Activated CD4-positive, alpha-beta T cell treated with anti-CD3 and anti-CD28 coated beads, Interleukin-2, amount 10 ng/mL, durations not matched to agents 24 days and 14 days (primary cell): Measurements from ENCODE around the gene AVPR2. TPM values are rescaled to one million over a fixed set of nuclear protein-coding genes. Genes with fewer than 3 reads are reported as not detected.

Experiments used
- DNase-seq: peaks from one replicate; pipeline ENCODE4 v3.0.0; 2022
- H3K27ac Mint-ChIP-seq: one replicate; pipeline ENCODE4 v1.8.0; 2022; ENCODE audit warnings: mild to moderate bottlenecking, mixed read lengths
- H3K27me3 Mint-ChIP-seq: one replicate; pipeline ENCODE4 v1.8.0; 2022; ENCODE audit warnings: mixed read lengths
- H3K36me3 Mint-ChIP-seq: one replicate; pipeline ENCODE4 v1.8.0; 2022; ENCODE audit warnings: low read depth, mild to moderate bottlenecking, mixed read lengths
- H3K4me1 Mint-ChIP-seq: one replicate; pipeline ENCODE4 v1.8.0; 2021; ENCODE audit warnings: mixed read lengths
- H3K4me3 Mint-ChIP-seq: one replicate; pipeline ENCODE4 v1.8.0; 2022; ENCODE audit warnings: mild to moderate bottlenecking, moderate library complexity, mixed read lengths
- H3K9me3 Mint-ChIP-seq: one replicate; pipeline ENCODE4 v1.8.0; 2021; ENCODE audit warnings: mixed read lengths
- intact Hi-C: fragments of 100-400 bp; cut with micrococcal nuclease; formaldehyde crosslinking; loops from one replicate; pipeline ENCODE4 v1.15.1; 2023
- total RNA-seq: library from RNA; stranded (reverse); gene quantifications from 2 replicates; pipeline ENCODE4 v1.2.3, GENCODE V29; 2022

Gene AVPR2
- total RNA-seq, 1 donor from 2014 or later = not detected

- intact Hi-C loops = loop anchor here (5.0 to 10.0 kb wide), 2 partner anchors 49 to 53 kb away; partner anchors contain the start of gene ARHGAP4
- Mint-ChIP-seq H3K9me3 (no peaks in the 10 kb centered on the region), H3K27me3 (peaks cover 17% of the 10 kb centered on the region), H3K4me3 (no peak overlapping the region), H3K36me3 (no peaks in the 10 kb centered on the region), H3K4me1 (peaks cover 18% of the 10 kb centered on the region), H3K27ac (no peak overlapping the region)
- peak; percentile 93 for DNase-seq
These were observed 28.9 kb upstream of the AVPR2 start for GRCh38 chrX:153875391-153876111.

GRCh38 chrX:153876112-153876491, 28.4 kb upstream of the AVPR2 start:
- peak overlapping the region; percentile 1 for H3K27ac Mint-ChIP-seq
- no peaks in the 10 kb centered on the region for H3K36me3 Mint-ChIP-seq
- peaks cover 18% of the 10 kb centered on the region for H3K4me1 Mint-ChIP-seq
- intact Hi-C loops = loop anchor here (5.0 to 10.0 kb wide), 2 partner anchors 49 to 54 kb away; partner anchors contain the start of gene ARHGAP4
- no peak for DNase-seq
- peaks cover 17% of the 10 kb centered on the region for H3K27me3 Mint-ChIP-seq
- H3K4me3 Mint-ChIP-seq = no peak overlapping the region
- no peaks in the 10 kb centered on the region for H3K9me3 Mint-ChIP-seq

DNA sequence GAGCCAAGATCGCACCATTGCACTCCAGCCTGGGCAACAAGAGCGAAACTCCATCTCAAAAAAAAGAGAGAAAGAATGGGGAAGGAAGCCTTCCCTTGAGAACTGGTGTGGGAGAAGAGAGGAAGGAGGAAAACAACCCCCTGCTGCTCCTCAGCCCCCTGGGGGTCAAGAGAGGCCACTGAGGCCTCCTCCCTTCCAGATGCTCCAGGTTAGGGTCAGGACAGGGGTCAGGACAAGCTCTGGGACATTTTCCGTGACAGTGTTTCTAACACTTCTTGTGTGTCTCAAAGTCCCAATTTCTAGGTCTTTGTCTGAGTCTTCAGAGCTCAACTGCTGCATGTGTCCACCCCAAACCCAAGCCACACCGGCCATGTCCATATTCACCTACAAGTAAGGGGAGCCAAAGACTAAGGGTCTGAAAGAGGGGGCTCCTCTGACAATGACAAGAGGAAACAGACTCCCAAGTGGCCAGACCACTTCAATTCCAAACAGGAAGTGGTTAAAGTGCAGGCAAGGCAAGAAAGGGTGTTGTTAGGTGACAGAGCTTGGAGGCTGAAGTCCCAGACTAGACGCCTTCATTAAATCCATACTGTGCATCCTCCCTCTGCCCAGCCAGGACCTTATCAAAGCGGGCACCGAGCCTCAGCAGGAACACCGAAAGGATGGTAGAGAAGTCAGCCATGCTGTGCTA, 26.8 kb upstream of the AVPR2 start:
- intact Hi-C loops = loop anchor here (5.0 to 10.0 kb wide), 2 partner anchors 47 to 55 kb away; partner anchors contain the start of gene ARHGAP4
- Mint-ChIP-seq H3K27me3 (peaks cover 16% of the 10 kb centered on the region), H3K4me3 (peak overlapping the region; percentile 43), H3K4me1 (peaks cover 20% of the 10 kb centered on the region), H3K36me3 (no peaks in the 10 kb centered on the region), H3K9me3 (no peaks in the 10 kb centered on the region), H3K27ac (no peak overlapping the region)
- no peak for DNase-seq

DNA sequence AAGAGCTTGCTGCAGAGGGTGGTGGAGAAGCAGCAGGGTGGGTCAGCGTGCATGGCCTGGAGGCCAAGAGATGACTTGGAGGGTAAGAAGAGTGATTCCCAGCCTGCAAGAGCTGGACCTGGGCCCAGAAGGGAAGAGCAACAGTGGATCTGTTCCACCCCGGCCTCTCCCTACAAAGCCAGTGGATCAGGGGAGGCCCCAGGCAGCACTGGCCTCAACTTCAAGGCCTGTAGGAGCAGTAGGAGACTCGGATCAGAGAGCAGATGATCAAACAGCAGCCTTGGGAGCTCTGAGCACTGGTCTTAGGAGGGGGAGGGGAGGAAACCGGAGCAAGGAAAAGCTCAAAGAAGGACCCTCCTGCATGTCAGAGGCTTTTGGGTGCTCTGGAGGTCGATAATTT, 26.1 kb upstream of the AVPR2 start:
- H3K27me3 Mint-ChIP-seq = peaks cover 14% of the 10 kb centered on the region
- no peak for DNase-seq
- no peak overlapping the region for H3K27ac Mint-ChIP-seq
- intact Hi-C loops = loop anchor here (5.0 to 10.0 kb wide), 2 partner anchors 46 to 56 kb away; partner anchors contain the start of gene ARHGAP4
- H3K9me3 Mint-ChIP-seq = no peaks in the 10 kb centered on the region
- peak overlapping the region; percentile 43 for H3K4me3 Mint-ChIP-seq
- no peaks in the 10 kb centered on the region for H3K36me3 Mint-ChIP-seq
- H3K4me1 Mint-ChIP-seq = peaks cover 20% of the 10 kb centered on the region

- peak; percentile 70 for DNase-seq
- peaks cover 15% of the 10 kb centered on the region for H3K27me3 Mint-ChIP-seq
- H3K4me3 Mint-ChIP-seq = peak overlapping the region; percentile 75
- intact Hi-C loops = loop anchor here (5.0 to 10.0 kb wide), 2 partner anchors 46 to 57 kb away; partner anchors contain the start of gene ARHGAP4
- H3K27ac Mint-ChIP-seq = peak overlapping the region; percentile 43
- peaks cover 20% of the 10 kb centered on the region for H3K4me1 Mint-ChIP-seq
- no peaks in the 10 kb centered on the region for H3K36me3 Mint-ChIP-seq
- H3K9me3 Mint-ChIP-seq = no peaks in the 10 kb centered on the region
These were observed 25.4 kb upstream of the AVPR2 start for GRCh38 chrX:153878969-153879653.

GRCh38 chrX:153879741-153880439, 24.6 kb upstream of the AVPR2 start:
- H3K9me3 Mint-ChIP-seq = no peaks in the 10 kb centered on the region
- no peak overlapping the region for H3K4me3 Mint-ChIP-seq
- intact Hi-C loops = loop anchor here (5.0 to 10.0 kb wide), 2 partner anchors 45 to 58 kb away; partner anchors contain the start of gene ARHGAP4
- H3K4me1 Mint-ChIP-seq = peaks cover 20% of the 10 kb centered on the region
- DNase-seq = no peak
- no peak overlapping the region for H3K27ac Mint-ChIP-seq
- no peaks in the 10 kb centered on the region for H3K36me3 Mint-ChIP-seq
- H3K27me3 Mint-ChIP-seq = peaks cover 17% of the 10 kb centered on the region

DNA sequence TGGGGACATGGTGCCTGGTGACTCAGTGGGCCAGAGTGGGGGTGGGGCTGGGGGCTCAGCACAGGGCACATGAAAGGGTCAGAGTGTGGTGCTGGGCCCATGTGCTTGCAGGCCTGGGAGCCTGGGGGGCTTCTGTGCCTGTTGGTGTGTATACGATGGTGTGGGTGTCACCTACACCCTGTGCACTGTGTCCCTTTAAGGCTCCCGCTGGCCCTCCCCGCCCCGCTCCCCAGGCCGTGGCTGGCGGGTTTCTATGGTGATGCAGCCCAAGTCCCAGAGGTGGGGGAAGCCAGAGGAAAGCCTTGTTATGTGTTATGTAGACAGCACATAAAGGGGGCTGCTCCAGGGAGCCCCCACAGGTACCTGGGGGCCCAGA, 24.0 kb upstream of the AVPR2 start:
- H3K36me3 Mint-ChIP-seq = no peaks in the 10 kb centered on the region
- intact Hi-C loops = no loop called here
- no peak for DNase-seq

GRCh38 chrX:153881281-153881680, 23.2 kb upstream of the AVPR2 start:
- intact Hi-C loops = no loop called here
- peaks cover 20% of the 10 kb centered on the region for H3K4me1 Mint-ChIP-seq
- no peaks in the 10 kb centered on the region for H3K9me3 Mint-ChIP-seq
- H3K27ac Mint-ChIP-seq = no peak overlapping the region
- no peak overlapping the region for H3K4me3 Mint-ChIP-seq
- no peak for DNase-seq
- H3K36me3 Mint-ChIP-seq = no peaks in the 10 kb centered on the region
- H3K27me3 Mint-ChIP-seq = peaks cover 13% of the 10 kb centered on the region

More for the DNA sequence above, 24.0 kb upstream of the AVPR2 start:
- Mint-ChIP-seq H3K27ac (no peak overlapping the region), H3K4me3 (no peak overlapping the region), H3K4me1 (peaks cover 20% of the 10 kb centered on the region), H3K9me3 (no peaks in the 10 kb centered on the region), H3K27me3 (peaks cover 16% of the 10 kb centered on the region)

- Mint-ChIP-seq H3K27me3 (peaks cover 13% of the 10 kb centered on the region), H3K36me3 (no peaks in the 10 kb centered on the region), H3K27ac (no peak overlapping the region), H3K4me3 (no peak overlapping the region), H3K4me1 (peaks cover 20% of the 10 kb centered on the region), H3K9me3 (no peaks in the 10 kb centered on the region)
- intact Hi-C loops = no loop called here
- DNase-seq = no peak
These were observed 22.4 kb upstream of the AVPR2 start for GRCh38 chrX:153882086-153882498.

DNA sequence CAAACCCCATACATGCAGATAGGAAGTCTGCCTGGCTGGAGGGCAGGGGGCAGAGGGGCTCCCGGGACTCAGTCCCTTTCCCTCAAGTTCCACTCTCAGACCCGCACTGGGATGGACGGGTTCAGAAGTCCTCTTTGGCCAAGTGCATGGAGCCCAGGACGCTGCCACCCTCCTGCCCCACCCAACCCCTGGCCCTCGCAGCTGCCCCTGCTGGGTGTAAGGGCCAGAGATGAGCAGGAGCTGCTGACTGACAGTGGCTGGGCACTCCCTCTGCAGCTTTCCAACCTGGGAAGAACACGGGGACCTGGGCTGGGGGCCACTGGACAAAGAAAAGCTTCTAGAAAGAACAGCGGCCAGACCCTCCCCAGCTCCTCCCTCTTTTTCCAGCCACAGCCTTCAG, 21.9 kb upstream of the AVPR2 start:
- H3K9me3 Mint-ChIP-seq = no peaks in the 10 kb centered on the region
- no peak overlapping the region for H3K4me3 Mint-ChIP-seq
- intact Hi-C loops = no loop called here
- H3K27me3 Mint-ChIP-seq = peaks cover 15% of the 10 kb centered on the region
- H3K36me3 Mint-ChIP-seq = no peaks in the 10 kb centered on the region
- no peak for DNase-seq
- no peak overlapping the region for H3K27ac Mint-ChIP-seq
- H3K4me1 Mint-ChIP-seq = peaks cover 20% of the 10 kb centered on the region

DNA sequence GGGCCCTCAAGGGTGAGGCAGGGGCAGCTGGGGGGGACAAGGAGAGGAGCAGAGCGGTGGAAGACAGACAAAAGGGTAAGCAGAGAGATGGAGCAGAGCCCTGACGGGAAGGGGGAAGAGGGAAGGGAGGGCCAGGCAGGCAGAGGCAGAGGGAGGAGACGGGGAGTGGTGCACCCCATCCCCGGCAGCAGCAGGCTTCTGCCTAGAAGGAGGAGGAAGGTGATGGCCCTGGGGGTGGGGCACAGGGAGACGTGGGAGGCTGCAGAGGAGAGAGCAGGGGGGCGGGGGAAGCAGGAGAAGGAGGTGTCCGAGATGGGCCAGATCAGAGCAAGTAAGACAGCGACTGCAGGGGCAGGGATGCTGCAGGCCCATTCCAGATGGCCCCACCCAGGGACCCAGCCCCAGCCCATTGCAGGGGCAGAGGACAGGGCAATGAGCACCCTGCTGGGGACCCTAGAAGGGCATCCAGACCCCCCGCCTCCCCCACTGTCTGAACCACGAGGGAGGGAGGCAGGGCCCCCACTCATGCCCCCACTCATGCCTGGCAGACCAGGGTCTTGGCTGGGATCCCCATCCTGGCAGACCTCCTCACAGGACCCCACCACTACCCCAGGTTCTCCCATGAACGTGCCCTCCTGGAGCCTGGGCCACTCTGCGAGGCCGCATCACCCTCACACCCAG, 21.2 kb upstream of the AVPR2 start:
- no peaks in the 10 kb centered on the region for H3K36me3 Mint-ChIP-seq
- intact Hi-C loops = no loop called here

GRCh38 chrX:153884136-153884535, 20.3 kb upstream of the AVPR2 start:
- intact Hi-C loops = no loop called here
- no peaks in the 10 kb centered on the region for H3K9me3 Mint-ChIP-seq
- H3K4me1 Mint-ChIP-seq = peaks cover 7% of the 10 kb centered on the region
- peak overlapping the region; percentile 40 for H3K4me3 Mint-ChIP-seq
- no peak overlapping the region for H3K27ac Mint-ChIP-seq
- peaks cover 23% of the 10 kb centered on the region for H3K27me3 Mint-ChIP-seq
- no peaks in the 10 kb centered on the region for H3K36me3 Mint-ChIP-seq
- no peak for DNase-seq

More for the DNA sequence above, 21.2 kb upstream of the AVPR2 start:
- Mint-ChIP-seq H3K4me1 (peaks cover 14% of the 10 kb centered on the region), H3K4me3 (no peak overlapping the region), H3K27me3 (peaks cover 21% of the 10 kb centered on the region), H3K9me3 (no peaks in the 10 kb centered on the region), H3K27ac (no peak overlapping the region)
- DNase-seq = no peak

- Mint-ChIP-seq H3K4me1 (peaks cover 3% of the 10 kb centered on the region), H3K36me3 (no peaks in the 10 kb centered on the region), H3K27me3 (peaks cover 24% of the 10 kb centered on the region), H3K27ac (no peak overlapping the region), H3K4me3 (peak overlapping the region; percentile 40), H3K9me3 (no peaks in the 10 kb centered on the region)
- no peak for DNase-seq
- intact Hi-C loops = no loop called here
These were observed 19.9 kb upstream of the AVPR2 start for GRCh38 chrX:153884590-153884989.
